SU-DHL-6 (cell line): ENCODE measurements around the gene ARHGAP27.

Experiments used
- H2AFZ ChIP-seq: fragments of 200-600 bp; sonication (generic); 2 replicates; pipeline ENCODE4 v1.6.1; 2014; ENCODE audit warnings: low read depth, mild to moderate bottlenecking, moderate library complexity, mixed read lengths, antibody characterized with exemption, low read length; ENCODE audit not compliant: severe bottlenecking
- H3F3A ChIP-seq: fragments of 200-600 bp; shearing (Covaris generic); 2 replicates; pipeline ENCODE4 v1.6.0; 2016; ENCODE audit warnings: antibody characterized with exemption, mild to moderate bottlenecking; ENCODE audit not compliant: insufficient read depth
- H3K27ac ChIP-seq: fragments of 200-600 bp; sonication (generic); 2 replicates; pipeline ENCODE4 v1.5.1; 2016; ENCODE audit warnings: low read depth, mild to moderate bottlenecking, low read length, moderate library complexity, mixed read lengths
- H3K27me3 ChIP-seq: fragments of 200-600 bp; sonication (generic), shearing (Covaris generic); 2 replicates; pipeline ENCODE4 v1.6.0; 2014; ENCODE audit warnings: mild to moderate bottlenecking, low read length
- H3K36me3 ChIP-seq: fragments of 200-600 bp; sonication (generic); 2 replicates; pipeline ENCODE4 v1.6.1; 2014; ENCODE audit warnings: mild to moderate bottlenecking, low read length, mixed read lengths
- H3K4me2 ChIP-seq: fragments of 300-600, 200-600 bp; shearing (Covaris generic), sonication (generic); 2 replicates; pipeline ENCODE4 v1.6.0; 2014; ENCODE audit warnings: low read length, low read depth, mild to moderate bottlenecking; ENCODE audit not compliant: poor library complexity, severe bottlenecking
- H3K4me3 ChIP-seq: fragments of 200-600 bp; sonication (generic); 2 replicates; pipeline ENCODE4 v1.5.1; 2014; ENCODE audit warnings: antibody characterized with exemption, low read length, mild to moderate bottlenecking, mixed read lengths; ENCODE audit not compliant: insufficient read depth, poor library complexity, severe bottlenecking
- H3K79me2 ChIP-seq: fragments of 200-600 bp; sonication (generic); 2 replicates; pipeline ENCODE4 v1.6.1; 2014; ENCODE audit warnings: mild to moderate bottlenecking, low read length, moderate library complexity; ENCODE audit not compliant: insufficient read depth
- H3K9ac ChIP-seq: fragments of 200-600 bp; sonication (generic); 2 replicates; pipeline ENCODE4 v1.7.0; 2014; ENCODE audit warnings: mild to moderate bottlenecking, low read length
- H3K9me2 ChIP-seq: fragments of 200-600 bp; sonication (generic); replicated peaks from 2 replicates; pipeline ENCODE4 v1.6.1; 2014; ENCODE audit warnings: low read length; ENCODE audit not compliant: insufficient read depth
- H3K9me3 ChIP-seq: fragments of 200-600 bp; sonication (generic); 2 replicates; pipeline ENCODE4 v1.6.1; 2014; ENCODE audit warnings: low read length, mixed read lengths; ENCODE audit not compliant: insufficient read depth
- H4K20me1 ChIP-seq: fragments of 200-600 bp; sonication (generic); 2 replicates; pipeline ENCODE4 v1.6.1; 2014; ENCODE audit warnings: low read depth, mild to moderate bottlenecking, antibody characterized with exemption, low read length, moderate library complexity, mixed read lengths
- CTCF ChIP-seq: fragments of 200-600 bp; sonication (generic); IDR thresholded peaks from one replicate; pipeline ENCODE4 v1.5.1; 2017; ENCODE audit warnings: antibody characterized with exemption, mild to moderate bottlenecking, low read length, moderate library complexity; ENCODE audit not compliant: insufficient read depth, poor library complexity, severe bottlenecking
- EZH2phosphoT487 ChIP-seq: fragments of 200-600 bp; sonication (generic), shearing (Covaris generic); conservative IDR thresholded peaks from 2 replicates; pipeline ENCODE4 v1.6.1; 2018; ENCODE audit warnings: mild to moderate bottlenecking, antibody characterized with exemption, low read length, moderate library complexity, mixed read lengths

ARHGAP27 gene

DNA sequence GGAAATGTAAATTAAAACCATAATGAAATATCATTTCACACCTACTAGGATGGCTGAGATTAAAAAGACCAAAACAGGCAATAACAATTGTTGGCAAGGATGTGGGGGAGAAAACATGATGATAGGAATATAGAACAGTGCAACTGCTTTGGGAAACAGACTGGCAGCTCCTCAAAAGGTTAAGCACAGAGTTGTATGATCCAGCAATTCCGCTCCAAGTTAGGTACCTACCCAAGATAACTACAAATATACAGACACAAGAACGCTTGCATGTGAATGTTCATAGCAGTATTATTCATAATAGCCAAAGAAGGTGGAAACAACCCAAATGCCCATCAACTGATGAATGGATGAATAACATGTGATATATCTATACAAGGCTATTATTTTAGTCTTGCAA lies 80.8 kb downstream of the ARHGAP27 start:
- no peak for TF ChIP-seq EZH2phosphoT487
- TF ChIP-seq CTCF: no peak
- Histone ChIP-seq H3K9me3 (no peaks in the 10 kb centered on the region), H3F3A (no peaks in the 10 kb centered on the region), H3K27ac (no peak overlapping the region), H3K79me2 (no peaks in the 10 kb centered on the region), H4K20me1 (no peaks in the 10 kb centered on the region), H3K9me2 (no peaks in the 10 kb centered on the region), H3K4me2 (no peak overlapping the region), H3K9ac (no peak overlapping the region), H3K36me3 (no peaks in the 10 kb centered on the region), H3K4me3 (no peak overlapping the region), H2AFZ (no peak overlapping the region), H3K27me3 (0 out of 2 replicates have a peak, but pooled peaks cover 3% of the 10 kb centered on the region)

GRCh38 chr17:45347444-45347843 lies 85.2 kb downstream of the ARHGAP27 start:
- Histone ChIP-seq H3K9me3 (no peaks in the 10 kb centered on the region), H3K4me2 (no peak overlapping the region), H2AFZ (no peak overlapping the region), H3K9me2 (no peaks in the 10 kb centered on the region), H3K27ac (no peak overlapping the region), H3K36me3 (no peaks in the 10 kb centered on the region), H4K20me1 (no peaks in the 10 kb centered on the region), H3K27me3 (0 out of 2 replicates have a peak, but pooled peaks cover 3% of the 10 kb centered on the region), H3K9ac (no peak overlapping the region), H3F3A (no peaks in the 10 kb centered on the region), H3K4me3 (no peak overlapping the region), H3K79me2 (no peaks in the 10 kb centered on the region)
- TF ChIP-seq EZH2phosphoT487 (no peak), CTCF (no peak)

GRCh38 chr17:45346216-45347015 lies 86.3 kb downstream of the ARHGAP27 start:
- Histone ChIP-seq H3K9me3 (no peaks in the 10 kb centered on the region), H3F3A (no peaks in the 10 kb centered on the region), H3K9me2 (no peaks in the 10 kb centered on the region), H3K79me2 (no peaks in the 10 kb centered on the region), H3K4me3 (no peak overlapping the region), H3K27me3 (no peaks in the 10 kb centered on the region), H4K20me1 (no peaks in the 10 kb centered on the region), H3K9ac (no peak overlapping the region), H3K27ac (no peak overlapping the region), H3K4me2 (no peak overlapping the region), H2AFZ (no peak overlapping the region), H3K36me3 (no peaks in the 10 kb centered on the region)
- TF ChIP-seq CTCF: no peak
- no peak for TF ChIP-seq EZH2phosphoT487
